ENCODE measurements around the gene CASP3.
"Not testable (repeated sequence)": the region's sequence is repeated elsewhere in the genome, so short reads cannot be mapped to it uniquely, and the experiment has no call there.

CASP3 gene

GRCh38 chr4:184628103-184628502 lies 21.1 kb downstream of the CASP3 start:
- no peak for DNase-seq

- DNase-seq: not testable (repeated sequence)
Measured at GRCh38 chr4:184625783-184626596, 23.3 kb downstream of the CASP3 start.

- DNase-seq: no peak
Measured at GRCh38 chr4:184624972-184625554, 24.2 kb downstream of the CASP3 start.

GRCh38 chr4:184624504-184624903 lies 24.7 kb downstream of the CASP3 start:
- not testable (repeated sequence) for DNase-seq

GRCh38 chr4:184621518-184621917 lies 27.7 kb downstream of the CASP3 start:
- DNase-seq: no peak

- no peak for DNase-seq
Measured at GRCh38 chr4:184620212-184620867, 28.9 kb downstream of the CASP3 start.

- no peak for DNase-seq
Measured at GRCh38 chr4:184617600-184618196, 31.5 kb downstream of the CASP3 start.

- DNase-seq: no peak
Measured at GRCh38 chr4:184616633-184617551, 32.4 kb downstream of the CASP3 start.

GRCh38 chr4:184616168-184616567 lies 33.1 kb downstream of the CASP3 start:
- not testable (repeated sequence) for DNase-seq

GRCh38 chr4:184614509-184614908 lies 34.7 kb downstream of the CASP3 start:
- DNase-seq: no peak

- DNase-seq: no peak
Measured at GRCh38 chr4:184613405-184613804, 35.8 kb downstream of the CASP3 start.

- DNase-seq: no peak
Measured at GRCh38 chr4:184612074-184612473, 37.2 kb downstream of the CASP3 start.

GRCh38 chr4:184607429-184607828 lies 41.8 kb downstream of the CASP3 start:
- DNase-seq: not testable (repeated sequence)

- not testable (repeated sequence) for DNase-seq
Measured at GRCh38 chr4:184602857-184603256, 46.4 kb downstream of the CASP3 start.

GRCh38 chr4:184600982-184601381 lies 48.3 kb downstream of the CASP3 start:
- not testable (repeated sequence) for DNase-seq

GRCh38 chr4:184599492-184600135 lies 49.6 kb downstream of the CASP3 start:
- no peak for DNase-seq

- no peak for DNase-seq
Measured at GRCh38 chr4:184598753-184599491, 50.3 kb downstream of the CASP3 start.

- no peak for DNase-seq
Measured at GRCh38 chr4:184596617-184597185, 52.5 kb downstream of the CASP3 start.

GRCh38 chr4:184596044-184596616 lies 53.1 kb downstream of the CASP3 start:
- DNase-seq: no peak

- no peak for DNase-seq
Measured at GRCh38 chr4:184595430-184595829, 53.8 kb downstream of the CASP3 start.

Data from NCI-H2227 treated with DMSO at 0.1 percent for 48 hours (cell line).